ENCODE data around the gene MAPK12. TPM values are rescaled to one million over a fixed set of nuclear protein-coding genes. Genes with fewer than 3 reads are reported as not detected.

MAPK12 gene
- total RNA-seq, 4 donors from 2014 or later = 1.2 to 37.1 (median 5.4) TPM

DNA sequence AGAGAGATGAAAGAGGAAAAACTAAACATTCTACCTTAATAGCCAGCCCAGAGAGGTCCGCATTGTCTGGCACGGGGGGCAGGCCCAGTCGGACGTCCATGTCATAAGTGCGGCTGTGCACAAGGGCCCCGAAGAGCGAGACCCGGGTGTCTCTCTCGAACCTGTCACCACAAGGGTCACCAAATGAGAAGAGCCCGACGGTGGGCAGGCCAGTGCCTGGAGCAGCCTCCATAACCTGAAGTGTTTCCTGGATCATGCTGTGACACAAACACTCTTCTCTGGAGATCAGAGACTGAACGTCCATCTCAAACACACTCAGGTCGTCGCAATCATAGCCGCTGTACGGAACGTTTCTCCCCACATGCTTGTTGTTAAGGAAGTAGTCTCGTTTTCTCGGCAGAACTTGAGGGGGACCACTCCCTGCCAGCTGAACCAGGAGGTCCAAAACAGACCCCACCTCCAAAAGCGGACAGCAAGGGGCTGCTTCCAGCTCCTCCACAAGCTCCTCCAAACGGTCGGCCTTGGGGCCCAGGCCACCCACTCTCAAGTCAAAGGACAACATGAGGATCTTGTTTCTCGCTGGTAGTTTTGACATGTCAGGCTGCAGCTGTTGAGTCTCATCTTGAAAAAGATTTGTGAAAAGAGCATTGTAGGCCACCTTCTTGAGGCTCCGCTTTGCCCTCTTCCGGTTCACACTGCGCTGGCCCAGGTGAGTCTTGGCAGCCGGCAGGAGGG, 17.6 kb downstream of the MAPK12 start:
- Histone ChIP-seq H3K9me3 (no peaks in the 10 kb centered on the region), H3K27me3 (no peaks in the 10 kb centered on the region), H3K4me3 (peak overlapping the region; percentile 77 to 89 (median 88)), H3K27ac (peak overlapping the region; percentile 94 to 98 (median 95)), H3K36me3 (peaks cover 0 to 26% (median 0%) of the 10 kb centered on the region in 3 donors), H3K4me1 (peaks cover 4 to 66% (median 30%) of the 10 kb centered on the region in 4 donors)
- no peak for DNase-seq
- TF ChIP-seq POLR2A (IDR thresholded peaks at IDR 0.05) = no peak
- TF ChIP-seq, protein P1, sequence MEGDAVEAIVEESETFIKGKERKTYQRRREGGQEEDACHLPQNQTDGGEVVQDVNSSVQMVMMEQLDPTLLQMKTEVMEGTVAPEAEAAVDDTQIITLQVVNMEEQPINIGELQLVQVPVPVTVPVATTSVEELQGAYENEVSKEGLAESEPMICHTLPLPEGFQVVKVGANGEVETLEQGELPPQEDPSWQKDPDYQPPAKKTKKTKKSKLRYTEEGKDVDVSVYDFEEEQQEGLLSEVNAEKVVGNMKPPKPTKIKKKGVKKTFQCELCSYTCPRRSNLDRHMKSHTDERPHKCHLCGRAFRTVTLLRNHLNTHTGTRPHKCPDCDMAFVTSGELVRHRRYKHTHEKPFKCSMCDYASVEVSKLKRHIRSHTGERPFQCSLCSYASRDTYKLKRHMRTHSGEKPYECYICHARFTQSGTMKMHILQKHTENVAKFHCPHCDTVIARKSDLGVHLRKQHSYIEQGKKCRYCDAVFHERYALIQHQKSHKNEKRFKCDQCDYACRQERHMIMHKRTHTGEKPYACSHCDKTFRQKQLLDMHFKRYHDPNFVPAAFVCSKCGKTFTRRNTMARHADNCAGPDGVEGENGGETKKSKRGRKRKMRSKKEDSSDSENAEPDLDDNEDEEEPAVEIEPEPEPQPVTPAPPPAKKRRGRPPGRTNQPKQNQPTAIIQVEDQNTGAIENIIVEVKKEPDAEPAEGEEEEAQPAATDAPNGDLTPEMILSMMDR (IDR thresholded peaks at IDR 0.05) = no peak

GRCh38 chr22:50242406-50242949, 19.0 kb downstream of the MAPK12 start:
- no peak overlapping the region for H3K27ac ChIP-seq
- H3K4me1 ChIP-seq = peaks cover 4 to 53% (median 28%) of the 10 kb centered on the region in 4 donors
- H3K36me3 ChIP-seq = peaks cover 0 to 28% (median 0%) of the 10 kb centered on the region in 3 donors
- no peaks in the 10 kb centered on the region for H3K9me3 ChIP-seq
- H3K4me3 ChIP-seq = peak overlapping the region; percentile 77 to 89 (median 88)
- DNase-seq = no peak
- TF ChIP-seq POLR2A (IDR thresholded peaks at IDR 0.05) = no peak
- TF ChIP-seq, protein P1 (IDR thresholded peaks at IDR 0.05) = no peak
- no peaks in the 10 kb centered on the region for H3K27me3 ChIP-seq

DNA sequence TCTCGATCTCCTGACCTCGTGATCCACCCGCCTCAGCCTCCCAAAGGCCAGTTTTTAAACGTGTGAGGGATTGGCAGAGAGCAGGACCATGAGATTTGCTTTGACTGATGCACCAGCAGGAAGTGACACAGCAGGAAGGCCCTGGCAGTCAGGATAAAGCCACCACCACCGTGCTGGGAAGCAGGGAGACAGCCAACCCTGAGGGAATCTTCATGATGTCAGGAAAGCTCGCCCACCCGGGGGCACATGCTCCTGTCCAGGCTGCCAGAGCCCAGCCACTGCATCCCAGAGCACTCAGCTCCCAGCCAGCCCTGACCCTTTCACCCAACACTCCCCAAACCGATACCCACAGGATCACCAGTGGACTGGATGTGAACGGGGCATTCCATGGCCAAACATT, 22.7 kb downstream of the MAPK12 start:
- H3K9me3 ChIP-seq = no peaks in the 10 kb centered on the region
- no peaks in the 10 kb centered on the region for H3K27me3 ChIP-seq
- H3K4me3 ChIP-seq = no peak overlapping the region
- DNase-seq = no peak
- TF ChIP-seq, protein P1 (IDR thresholded peaks at IDR 0.05) = no peak
- no peak for TF ChIP-seq POLR2A (IDR thresholded peaks at IDR 0.05)
- no peak overlapping the region for H3K27ac ChIP-seq
- peaks cover 0 to 35% (median 0%) of the 10 kb centered on the region in 3 donors for H3K36me3 ChIP-seq
- peaks cover 4 to 36% (median 19%) of the 10 kb centered on the region in 4 donors for H3K4me1 ChIP-seq

DNA sequence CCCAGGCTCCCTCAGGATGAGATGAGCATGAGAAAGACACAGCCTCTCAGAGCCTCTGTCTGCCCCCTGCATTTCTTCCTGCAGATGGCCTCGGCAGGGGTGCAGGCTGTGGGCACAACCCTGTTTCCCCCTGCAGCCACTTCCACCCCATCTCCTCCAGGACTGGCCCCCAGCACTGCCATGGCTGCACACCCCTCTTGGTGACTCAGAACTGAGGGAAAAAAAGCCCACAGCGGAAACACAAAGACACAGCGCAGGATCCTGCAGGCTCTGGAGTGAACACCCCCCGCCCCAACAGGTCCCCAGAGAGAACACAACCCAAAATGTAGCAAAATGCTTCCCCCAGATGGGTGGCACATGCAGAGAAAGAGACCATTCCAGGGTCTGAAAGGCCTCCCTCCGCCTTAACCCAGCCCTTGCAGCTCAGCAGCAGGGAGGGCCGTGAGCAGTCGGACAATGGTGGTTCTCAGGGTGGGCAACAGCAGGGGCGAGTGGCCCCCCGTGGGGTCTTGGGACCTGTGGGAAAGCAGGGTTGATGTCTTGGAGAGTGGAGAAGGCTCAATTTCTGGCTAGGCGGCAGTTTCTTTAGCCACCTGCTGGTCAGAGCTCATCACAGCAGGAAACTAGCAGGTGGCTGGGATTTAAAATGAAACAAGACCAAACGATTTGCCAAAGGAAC, 24.6 kb downstream of the MAPK12 start:
- Histone ChIP-seq H3K36me3 (peaks cover 0 to 48% (median 0%) of the 10 kb centered on the region in 3 donors), H3K4me3 (no peak overlapping the region), H3K27ac (no peak overlapping the region), H3K27me3 (no peaks in the 10 kb centered on the region), H3K4me1 (peaks cover 4 to 17% (median 6%) of the 10 kb centered on the region in 4 donors), H3K9me3 (no peaks in the 10 kb centered on the region)
- TF ChIP-seq, protein P1 (IDR thresholded peaks at IDR 0.05) = peak in 4 of 6 experiments; percentile 29 to 46 (median 38)
- TF ChIP-seq POLR2A (IDR thresholded peaks at IDR 0.05) = no peak
- DNase-seq = no peak

DNA sequence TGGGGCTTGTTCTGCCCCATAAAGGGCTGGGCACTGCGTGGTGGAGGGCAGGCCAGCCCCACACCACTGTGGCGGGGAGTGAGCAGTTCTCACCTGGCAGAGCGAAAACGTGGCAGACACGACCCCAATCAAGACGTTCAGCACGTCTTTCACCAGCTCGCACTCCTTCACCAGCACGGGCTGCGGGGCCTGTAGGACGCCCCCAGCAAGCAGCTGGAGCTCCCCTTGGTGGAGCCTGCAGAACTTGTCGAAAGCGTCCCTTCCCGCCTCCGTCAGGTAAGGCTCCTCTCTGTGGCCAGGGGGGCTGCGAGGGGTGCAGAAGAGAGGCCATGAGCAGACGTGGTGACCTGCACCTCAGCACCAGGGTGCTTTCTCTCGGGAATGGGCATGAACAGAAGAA, 28.3 kb downstream of the MAPK12 start:
- H3K4me3 ChIP-seq = no peak overlapping the region
- H3K27ac ChIP-seq = no peak overlapping the region
- H3K4me1 ChIP-seq = no peaks in the 10 kb centered on the region
- H3K27me3 ChIP-seq = no peaks in the 10 kb centered on the region
- DNase-seq = no peak
- no peaks in the 10 kb centered on the region for H3K9me3 ChIP-seq
- H3K36me3 ChIP-seq = peaks cover 0 to 46% (median 0%) of the 10 kb centered on the region in 3 donors
- TF ChIP-seq, protein P1 (IDR thresholded peaks at IDR 0.05) = no peak
- no peak for TF ChIP-seq POLR2A (IDR thresholded peaks at IDR 0.05)

Measured in Peyer's patch (tissue), 4 donors.